Activated B cell treated with CpG ODN at 0.5 μM for 24 hours (primary cell): ENCODE results near the gene ASB13. TPM values are rescaled to one million over a fixed set of nuclear protein-coding genes. Genes with fewer than 3 reads are reported as not detected.

Experiments used
- ATAC-seq: fragments of 200-7000 bp; cut with Tn5 transposase; one replicate; pipeline ENCODE4 v1.10.0; 2021; ENCODE audit warnings: low read depth, mild to moderate bottlenecking, moderate library complexity
- CTCF ChIA-PET: fragments of 350-600 bp; sonication (Branson Sonifier 250); formaldehyde crosslinking; loops from one replicate; lab custom pipeline; 2021; ENCODE audit warnings: antibody characterized with exemption; lab: Charles Lee
- POLR2A ChIA-PET: fragments of 350-600 bp; sonication (Branson Sonifier 250); formaldehyde crosslinking; loops from one replicate; lab custom pipeline; 2021; ENCODE audit warnings: antibody characterized with exemption; lab: Charles Lee
- DNase-seq: peaks from one replicate; pipeline ENCODE4 v3.0.0; 2022
- H3K27ac Mint-ChIP-seq: one replicate; pipeline ENCODE4 v1.8.0; 2020; ENCODE audit warnings: mixed read lengths
- H3K27me3 Mint-ChIP-seq: one replicate; pipeline ENCODE4 v1.8.0; 2021; ENCODE audit warnings: mixed read lengths
- H3K36me3 Mint-ChIP-seq: one replicate; pipeline ENCODE4 v1.8.0; 2021; ENCODE audit warnings: low read depth, mixed read lengths
- H3K4me1 Mint-ChIP-seq: one replicate; pipeline ENCODE4 v1.8.0; 2021; ENCODE audit warnings: mixed read lengths
- H3K4me3 Mint-ChIP-seq: one replicate; pipeline ENCODE4 v1.8.0; 2020; ENCODE audit warnings: mild to moderate bottlenecking, mixed read lengths
- H3K9me3 Mint-ChIP-seq: one replicate; pipeline ENCODE4 v1.8.0; 2020; ENCODE audit warnings: mixed read lengths
- CTCF ChIP-seq: fragments of 200-600 bp; IDR thresholded peaks from one replicate; pipeline ENCODE4 v1.8.0; 2022; ENCODE audit warnings: antibody characterized with exemption, mild to moderate bottlenecking
- intact Hi-C: fragments of 100-400 bp; cut with micrococcal nuclease; formaldehyde crosslinking; loops from one replicate; pipeline ENCODE4 v1.15.1; 2024
- total RNA-seq: library from RNA; stranded (reverse); gene quantifications from 2 replicates; pipeline ENCODE4 v1.2.3, GENCODE V29; 2022

Gene ASB13
- total RNA-seq, 1 donor from 2014 or later: 3.3 TPM

- H3K36me3 Mint-ChIP-seq: peaks cover 6% of the 10 kb centered on the region
- peaks cover 73% of the 10 kb centered on the region for H3K4me1 Mint-ChIP-seq
- TF ChIP-seq CTCF: no peak
- H3K27me3 Mint-ChIP-seq: no peaks in the 10 kb centered on the region
- no peak for ATAC-seq
- no peak overlapping the region for H3K27ac Mint-ChIP-seq
- DNase-seq: no peak
- intact Hi-C loops: loop anchor here (2.0 kb wide), 1 partner anchor 19 kb away; no protein-coding TSS in a partner anchor
- CTCF ChIA-PET: interaction anchor here (0.8 to 1.4 kb wide), 2 partner anchors 13 to 14 kb away, joined by 3 to 4 read pairs; no protein-coding TSS in a partner anchor
- peak overlapping the region; percentile 32 for H3K4me3 Mint-ChIP-seq
- H3K9me3 Mint-ChIP-seq: no peaks in the 10 kb centered on the region
- POLR2A ChIA-PET: interaction anchor here (0.5 to 2.7 kb wide), 7 partner anchors 7 to 244 kb away, joined by 3 to 15 read pairs (median 4); partner anchors contain the start of gene TASOR2
Measured at GRCh38 chr10:5691786-5692185, 25.4 kb upstream of the ASB13 start.

- Mint-ChIP-seq H3K9me3 (no peaks in the 10 kb centered on the region), H3K4me3 (no peak overlapping the region), H3K27ac (no peak overlapping the region), H3K27me3 (no peaks in the 10 kb centered on the region), H3K4me1 (peaks cover 71% of the 10 kb centered on the region), H3K36me3 (peaks cover 20% of the 10 kb centered on the region)
- CTCF ChIA-PET: no interaction called here
- POLR2A ChIA-PET: interaction anchor here (0.6 to 1.5 kb wide), 2 partner anchors 16 to 74 kb away, joined by 3 to 5 read pairs; no protein-coding TSS in a partner anchor
- ATAC-seq (no peak), DNase-seq (no peak)
- intact Hi-C loops: loop anchor here (5.0 kb wide), 2 partner anchors 41 to 459 kb away; no protein-coding TSS in a partner anchor
- TF ChIP-seq CTCF: no peak
Measured at GRCh38 chr10:5688587-5688986, 22.2 kb upstream of the ASB13 start.

GRCh38 chr10:5685764-5686240 is 19.4 kb upstream of the ASB13 start:
- CTCF ChIA-PET: no interaction called here
- peaks cover 52% of the 10 kb centered on the region for H3K4me1 Mint-ChIP-seq
- ATAC-seq: no peak

GRCh38 chr10:5684971-5685763 is 18.8 kb upstream of the ASB13 start:
- Mint-ChIP-seq H3K36me3 (peaks cover 20% of the 10 kb centered on the region), H3K27me3 (no peaks in the 10 kb centered on the region), H3K9me3 (no peaks in the 10 kb centered on the region), H3K27ac (peak overlapping the region; percentile 94), H3K4me3 (peak overlapping the region; percentile 99), H3K4me1 (peaks cover 46% of the 10 kb centered on the region)
- ATAC-seq (peak; percentile 75), DNase-seq (peak; percentile 66)
- TF ChIP-seq CTCF: no peak
- intact Hi-C loops: loop anchor here (1.0 to 5.0 kb wide), 13 partner anchors 8 to 462 kb away; partner anchors contain the start of genes ANKRD16, ASB13, GDI2 and IL15RA
- CTCF ChIA-PET: interaction anchor here (0.6 kb wide), 1 partner anchor 18 kb away, joined by 3 read pairs; no protein-coding TSS in a partner anchor
- POLR2A ChIA-PET: interaction anchor here (0.8 to 2.2 kb wide), 7 partner anchors 8 to 291 kb away, joined by 3 to 15 read pairs (median 4); no protein-coding TSS in a partner anchor

More at GRCh38 chr10:5685764-5686240, 19.4 kb upstream of the ASB13 start:
- H3K27me3 Mint-ChIP-seq: no peaks in the 10 kb centered on the region
- POLR2A ChIA-PET: interaction anchor here (1.4 kb wide), 1 partner anchor 290 kb away, joined by 4 read pairs; no protein-coding TSS in a partner anchor
- peaks cover 20% of the 10 kb centered on the region for H3K36me3 Mint-ChIP-seq
- TF ChIP-seq CTCF: no peak
- peak overlapping the region; percentile 94 for H3K27ac Mint-ChIP-seq
- H3K4me3 Mint-ChIP-seq: peak overlapping the region; percentile 99
- intact Hi-C loops: loop anchor here (1.0 to 5.0 kb wide), 10 partner anchors 7 to 461 kb away; partner anchors contain the start of genes ASB13, GDI2, IL15RA and RBM17
- H3K9me3 Mint-ChIP-seq: no peaks in the 10 kb centered on the region
- no peak for DNase-seq
